Upper lobe of right lung (tissue), 1 donor: ENCODE measurements around the gene HIF1A. TPM values are rescaled to one million over a fixed set of nuclear protein-coding genes. Genes with fewer than 3 reads are reported as not detected.

ENCODE experiments used
- ATAC-seq: fragments of 200-7000 bp; cut with Tn5 transposase; one replicate; pipeline ENCODE4 v1.9.1; 2020; ENCODE audit warnings: mild to moderate bottlenecking, moderate library complexity
- DNase-seq: peaks from one replicate; pipeline ENCODE4 v3.0.0-alpha.2; 2020
- H3K27ac ChIP-seq: fragments of 200-600 bp; one replicate; pipeline ENCODE4 v1.8.0; 2022
- H3K27me3 ChIP-seq: fragments of 200-600 bp; one replicate; pipeline ENCODE4 v1.8.0; 2022; ENCODE audit warnings: mild to moderate bottlenecking
- H3K36me3 ChIP-seq: fragments of 200-600 bp; one replicate; pipeline ENCODE4 v1.8.0; 2022
- H3K4me1 ChIP-seq: fragments of 200-600 bp; one replicate; pipeline ENCODE4 v1.8.0; 2022
- H3K4me3 ChIP-seq: fragments of 200-600 bp; one replicate; pipeline ENCODE4 v1.8.0; 2022; ENCODE audit warnings: mild to moderate bottlenecking
- H3K9me3 ChIP-seq: fragments of 200-600 bp; one replicate; pipeline ENCODE4 v1.8.0; 2022
- intact Hi-C: fragments of 100-400 bp; cut with DNase I; formaldehyde crosslinking; loops from one replicate; pipeline ENCODE4 v1.11.0; 2022
- total RNA-seq: library from RNA; stranded (reverse); fragmentation: NEBNext Ultra II Directional; extraction: Animal tissue kit (Norgen Biotek cat#: 25700); gene quantifications from one replicate; pipeline ENCODE4 v1.2.1, GENCODE V29; 2021
- TF ChIP-seq, protein P1 (sequence below): fragments of 200-600 bp; IDR thresholded peaks from one replicate; pipeline ENCODE4 v1.8.0; 2022; ENCODE audit warnings: antibody characterized with exemption
- donor health status: DM: no; HTN: yes; CAD: no; lungs with severe emphysema.

Gene HIF1A
- total RNA-seq, 1 donor from 2014 or later: 108 TPM

GRCh38 chr14:61651355-61651754 is 44.0 kb upstream of the HIF1A start:
- Histone ChIP-seq H3K4me1 (peaks cover 4% of the 10 kb centered on the region), H3K27me3 (no peaks in the 10 kb centered on the region), H3K36me3 (no peaks in the 10 kb centered on the region), H3K27ac (no peak overlapping the region), H3K9me3 (no peaks in the 10 kb centered on the region), H3K4me3 (no peak overlapping the region)
- TF ChIP-seq, protein P1, sequence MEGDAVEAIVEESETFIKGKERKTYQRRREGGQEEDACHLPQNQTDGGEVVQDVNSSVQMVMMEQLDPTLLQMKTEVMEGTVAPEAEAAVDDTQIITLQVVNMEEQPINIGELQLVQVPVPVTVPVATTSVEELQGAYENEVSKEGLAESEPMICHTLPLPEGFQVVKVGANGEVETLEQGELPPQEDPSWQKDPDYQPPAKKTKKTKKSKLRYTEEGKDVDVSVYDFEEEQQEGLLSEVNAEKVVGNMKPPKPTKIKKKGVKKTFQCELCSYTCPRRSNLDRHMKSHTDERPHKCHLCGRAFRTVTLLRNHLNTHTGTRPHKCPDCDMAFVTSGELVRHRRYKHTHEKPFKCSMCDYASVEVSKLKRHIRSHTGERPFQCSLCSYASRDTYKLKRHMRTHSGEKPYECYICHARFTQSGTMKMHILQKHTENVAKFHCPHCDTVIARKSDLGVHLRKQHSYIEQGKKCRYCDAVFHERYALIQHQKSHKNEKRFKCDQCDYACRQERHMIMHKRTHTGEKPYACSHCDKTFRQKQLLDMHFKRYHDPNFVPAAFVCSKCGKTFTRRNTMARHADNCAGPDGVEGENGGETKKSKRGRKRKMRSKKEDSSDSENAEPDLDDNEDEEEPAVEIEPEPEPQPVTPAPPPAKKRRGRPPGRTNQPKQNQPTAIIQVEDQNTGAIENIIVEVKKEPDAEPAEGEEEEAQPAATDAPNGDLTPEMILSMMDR: no peak
- ATAC-seq (no peak), DNase-seq (no peak)
- intact Hi-C loops: no loop called here

- Histone ChIP-seq H3K27me3 (no peaks in the 10 kb centered on the region), H3K36me3 (no peaks in the 10 kb centered on the region), H3K27ac (no peak overlapping the region), H3K4me1 (peaks cover 4% of the 10 kb centered on the region), H3K4me3 (no peak overlapping the region), H3K9me3 (no peaks in the 10 kb centered on the region)
- TF ChIP-seq, protein P1: no peak
- intact Hi-C loops: no loop called here
- DNase-seq (no peak), ATAC-seq (no peak)
Measured at GRCh38 chr14:61652526-61653262, 42.6 kb upstream of the HIF1A start.

DNA sequence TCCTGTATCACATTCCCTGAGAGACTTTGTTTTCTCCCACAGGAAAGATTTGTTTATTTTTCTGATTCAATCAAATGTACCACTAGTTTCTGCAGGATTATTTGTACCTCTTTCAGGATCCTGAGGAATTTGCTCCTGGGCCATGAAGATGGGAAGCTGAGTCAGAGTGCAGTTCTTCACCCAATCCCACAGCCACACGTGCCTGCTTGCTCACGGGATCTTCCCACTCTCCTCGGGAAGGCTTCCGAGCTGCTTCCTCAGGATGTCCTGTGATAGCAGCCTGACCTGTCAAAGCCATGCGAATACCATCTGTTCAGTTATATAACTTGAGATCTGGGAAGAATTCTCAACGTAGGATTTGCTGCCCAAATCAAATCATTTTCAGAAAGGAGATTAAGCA is 41.8 kb upstream of the HIF1A start:
- H3K9me3 ChIP-seq: no peaks in the 10 kb centered on the region
- H3K27ac ChIP-seq: no peak overlapping the region
- intact Hi-C loops: no loop called here
- ATAC-seq (peak; percentile 48), DNase-seq (no peak)
- no peaks in the 10 kb centered on the region for H3K27me3 ChIP-seq
- TF ChIP-seq, protein P1: no peak
- no peak overlapping the region for H3K4me3 ChIP-seq
- peaks cover 4% of the 10 kb centered on the region for H3K4me1 ChIP-seq
- no peaks in the 10 kb centered on the region for H3K36me3 ChIP-seq

DNA sequence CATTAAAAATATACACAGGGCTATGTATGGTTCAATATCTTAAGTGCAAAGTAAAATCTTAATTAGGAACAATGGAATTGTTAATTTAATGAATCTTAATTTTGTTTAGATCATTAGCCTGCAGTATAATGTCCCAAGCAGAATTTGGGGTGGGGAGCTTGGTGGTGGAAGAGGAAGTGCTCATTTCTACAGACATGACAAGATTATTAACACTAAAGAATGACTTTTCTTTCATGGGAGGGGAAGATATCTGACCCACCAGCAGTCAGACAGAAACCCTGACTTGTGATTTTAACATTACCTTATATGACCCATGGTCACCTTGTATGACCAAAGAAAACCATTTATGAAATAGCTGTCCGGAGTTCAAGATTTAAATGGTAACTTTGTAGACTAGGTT is 41.3 kb upstream of the HIF1A start:
- H3K4me1 ChIP-seq: peaks cover 4% of the 10 kb centered on the region
- ATAC-seq: no peak
- no peak overlapping the region for H3K27ac ChIP-seq

DNA sequence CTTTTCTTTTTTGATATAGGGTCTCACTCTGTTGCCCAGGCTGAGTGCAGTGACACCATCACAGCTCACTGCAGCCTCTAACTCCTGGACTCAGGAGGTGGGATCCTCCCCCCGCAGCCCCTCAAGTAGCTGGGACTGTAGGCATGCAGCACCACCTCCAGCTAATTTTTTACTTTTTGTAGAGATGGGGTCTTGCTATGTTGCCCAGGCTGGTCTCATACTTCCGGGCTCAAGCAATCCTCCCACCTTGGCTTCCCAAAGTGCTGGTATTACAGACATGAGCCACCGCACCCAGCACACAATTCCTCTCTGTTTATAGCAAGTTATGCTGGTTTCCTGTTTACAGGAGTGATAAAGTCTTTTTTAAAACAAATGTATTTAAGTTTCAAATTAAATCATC is 39.5 kb upstream of the HIF1A start:
- Histone ChIP-seq H3K9me3 (no peaks in the 10 kb centered on the region), H3K27ac (no peak overlapping the region), H3K4me1 (peaks cover 5% of the 10 kb centered on the region), H3K4me3 (no peak overlapping the region), H3K36me3 (no peaks in the 10 kb centered on the region), H3K27me3 (no peaks in the 10 kb centered on the region)
- TF ChIP-seq, protein P1: no peak
- intact Hi-C loops: no loop called here
- ATAC-seq (no peak), DNase-seq (no peak)

More for the DNA sequence above, 41.3 kb upstream of the HIF1A start:
- Histone ChIP-seq H3K36me3 (no peaks in the 10 kb centered on the region), H3K9me3 (no peaks in the 10 kb centered on the region), H3K27me3 (no peaks in the 10 kb centered on the region), H3K4me3 (no peak overlapping the region)
- intact Hi-C loops: no loop called here
- no peak for DNase-seq
- TF ChIP-seq, protein P1: no peak
